Measurements from ENCODE around the gene OSTM1. TPM values are rescaled to one million over a fixed set of nuclear protein-coding genes. Genes with fewer than 3 reads are reported as not detected.

Gene OSTM1
- polyA plus RNA-seq, 3 donors = 13.4 to 60.1 (median 49.7) TPM

GRCh38 chr6:108027056-108027455 lies 47.5 kb downstream of the OSTM1 start:
- no peak for TF ChIP-seq CTCF (IDR thresholded peaks at IDR 0.05)
- no peaks in the 10 kb centered on the region for H3K79me2 ChIP-seq (ENCODE audit: insufficient read depth, low read length)
- Mint-ChIP-seq H3K36me3 (peaks cover 2 to 10% of the 10 kb centered on the region in 2 donors), H3K27me3 (ENCODE audit: low read depth in 3 of 3) (peaks cover 0 to 2% (median 0%) of the 10 kb centered on the region in 3 donors), H3K9me3 (no peaks in the 10 kb centered on the region), H3K27ac (no peak overlapping the region), H3K4me1 (no peaks in the 10 kb centered on the region), H3K4me3 (no peak overlapping the region)
- WGBS (ENCODE audit: insufficient coverage) = 100% methylated on average over 1 of the region's 3 CpGs
- no peak overlapping the region for H3K4me2 ChIP-seq (replicated peaks; ENCODE audit: extremely low read depth, low read length, poor library complexity, severe bottlenecking)
- H3K9me3 ChIP-seq (replicated peaks in 1 of 2; ENCODE audit: control insufficient read depth in 1 of 2, insufficient read depth in 1 of 2, low read length in 2 of 2) = no peaks in the 10 kb centered on the region
- peaks cover 0 to 18% of the 10 kb centered on the region in 2 donors for H3K36me3 ChIP-seq (replicated peaks in 1 of 2; ENCODE audit: control insufficient read depth in 1 of 2, insufficient read depth in 2 of 2, low read length in 2 of 2)
- no peaks in the 10 kb centered on the region for H3K27me3 ChIP-seq (ENCODE audit: control insufficient read depth in 2 of 2, insufficient read depth in 2 of 2, low read length in 2 of 2)
- DNase-seq = no peak
- H3K27ac ChIP-seq (ENCODE audit: low read depth in 1 of 2, low read length in 2 of 2) = no peak overlapping the region
- no peak overlapping the region for H3K9ac ChIP-seq (ENCODE audit: insufficient read depth, low read length, poor library complexity, severe bottlenecking)
- intact Hi-C loops (cut with micrococcal nuclease) = no loop called here
- no peak overlapping the region for H3K4me3 ChIP-seq (replicated peaks in 1 of 3; ENCODE audit: low read depth in 2 of 3, low read length in 3 of 3)
- H2AFZ ChIP-seq (ENCODE audit: insufficient read depth, low read depth, low read length, poor library complexity, severe bottlenecking) = no peak overlapping the region
- H4K20me1 ChIP-seq (ENCODE audit: insufficient read depth, low read length) = no peaks in the 10 kb centered on the region
- no peaks in the 10 kb centered on the region for H3K4me1 ChIP-seq (ENCODE audit: control insufficient read depth in 1 of 2, insufficient read depth in 2 of 2, low read length in 2 of 2)

- Histone ChIP-seq H3K27me3 (ENCODE audit: control insufficient read depth in 2 of 2, insufficient read depth in 2 of 2, low read length in 2 of 2) (no peaks in the 10 kb centered on the region), H2AFZ (ENCODE audit: insufficient read depth, low read depth, low read length, poor library complexity, severe bottlenecking) (no peak overlapping the region), H3K27ac (ENCODE audit: low read depth in 1 of 2, low read length in 2 of 2) (no peak overlapping the region), H3K4me3 (replicated peaks in 1 of 3; ENCODE audit: low read depth in 2 of 3, low read length in 3 of 3) (no peak overlapping the region), H3K9me3 (replicated peaks in 1 of 2; ENCODE audit: control insufficient read depth in 1 of 2, insufficient read depth in 1 of 2, low read length in 2 of 2) (no peaks in the 10 kb centered on the region), H3K9ac (ENCODE audit: insufficient read depth, low read length, poor library complexity, severe bottlenecking) (no peak overlapping the region), H4K20me1 (ENCODE audit: insufficient read depth, low read length) (no peaks in the 10 kb centered on the region), H3K4me1 (ENCODE audit: control insufficient read depth in 1 of 2, insufficient read depth in 2 of 2, low read length in 2 of 2) (no peaks in the 10 kb centered on the region), H3K79me2 (ENCODE audit: insufficient read depth, low read length) (no peaks in the 10 kb centered on the region), H3K36me3 (replicated peaks in 1 of 2; ENCODE audit: control insufficient read depth in 1 of 2, insufficient read depth in 2 of 2, low read length in 2 of 2) (peaks cover 0 to 5% of the 10 kb centered on the region in 2 donors), H3K4me2 (replicated peaks; ENCODE audit: extremely low read depth, low read length, poor library complexity, severe bottlenecking) (no peak overlapping the region)
- Mint-ChIP-seq H3K27ac (no peak overlapping the region), H3K4me3 (no peak overlapping the region), H3K4me1 (no peaks in the 10 kb centered on the region), H3K27me3 (ENCODE audit: low read depth in 3 of 3) (peaks cover 0 to 2% (median 2%) of the 10 kb centered on the region in 3 donors), H3K36me3 (peaks cover 0 to 5% of the 10 kb centered on the region in 2 donors), H3K9me3 (no peaks in the 10 kb centered on the region)
- no peak for TF ChIP-seq CTCF (IDR thresholded peaks at IDR 0.05)
- 100% methylated on average over 4 of the region's 6 CpGs for WGBS (ENCODE audit: insufficient coverage)
- DNase-seq = no peak
- intact Hi-C loops (cut with micrococcal nuclease) = no loop called here
These were observed 50.0 kb downstream of the OSTM1 start for GRCh38 chr6:108024427-108025073.
